Panc1 (cell line): ENCODE results near the gene RSAD1. TPM values are rescaled to one million over a fixed set of nuclear protein-coding genes. Genes with fewer than 3 reads are reported as not detected.

ENCODE experiments used
- ATAC-seq: fragments of 200-7000 bp; cut with Tn5 transposase; 2 replicates; pipeline ENCODE4 v1.9.1; 2020; ENCODE audit warnings: mild to moderate bottlenecking, moderate library complexity
- BruUV-seq: library from RNA; stranded (reverse); fragments of 400-500 nt; replicated peaks from 2 replicates; lab custom pipeline; 2021; lab: Mats Ljungman, UMichigan
- CTCF ChIA-PET: fragments of 300-600 bp; sonication (Branson Sonifier 250); formaldehyde crosslinking; loops from one replicate; lab custom pipeline; 2022; ENCODE audit warnings: antibody characterized with exemption; lab: Charles Lee
- POLR2A ChIA-PET: fragments of 300-600 bp; sonication (Branson Sonifier 250); formaldehyde crosslinking; loops from one replicate; lab custom pipeline; 2022; ENCODE audit warnings: antibody characterized with exemption; lab: Charles Lee
- DNase-seq: peaks from one replicate; pipeline ENCODE4 v3.0.0-alpha.2; 2010; ENCODE audit warnings: low read depth, low spot score
- H3K27ac ChIP-seq: 2 replicates; pipeline ENCODE4 v1.5.1; 2011; ENCODE audit warnings: mild to moderate bottlenecking, low read length, inconsistent platforms
- H3K27me3 ChIP-seq: fragments of 200-500 bp; sonication (Bioruptor generic); 2 replicates; pipeline ENCODE4 v1.6.0; 2014; ENCODE audit warnings: low read length, inconsistent platforms; ENCODE audit not compliant: control insufficient read depth, insufficient read depth
- H3K36me3 ChIP-seq: fragments of 200-500 bp; sonication (Bioruptor generic); 2 replicates; pipeline ENCODE4 v1.5.1; 2014; ENCODE audit warnings: inconsistent platforms, mild to moderate bottlenecking, low read length, moderate library complexity; ENCODE audit not compliant: control insufficient read depth, insufficient read depth
- H3K4me1 ChIP-seq: 2 replicates; pipeline ENCODE4 v1.5.1; 2011; ENCODE audit warnings: inconsistent platforms, mild to moderate bottlenecking, low read length, moderate library complexity; ENCODE audit not compliant: control insufficient read depth, insufficient read depth
- H3K4me3 ChIP-seq, 2 experiments: 2 replicates each; pipeline ENCODE4 v1.5.1; 2011 to 2012; ENCODE audit warnings: low read depth in 2 of 2, low read length in 2 of 2, mild to moderate bottlenecking in 2 of 2, inconsistent platforms in 1 of 2, moderate library complexity in 1 of 2
- H3K9me3 ChIP-seq: fragments of 200-500 bp; sonication (Bioruptor generic); 2 replicates; pipeline ENCODE4 v1.5.1; 2014; ENCODE audit warnings: low read depth, mild to moderate bottlenecking, inconsistent platforms, low read length, moderate library complexity; ENCODE audit not compliant: control insufficient read depth, insufficient read depth
- POLR2AphosphoS5 ChIP-seq: IDR thresholded peaks from 2 replicates; pipeline ENCODE4 v1.6.1; 2012; ENCODE audit warnings: mild to moderate bottlenecking, low read depth, low read length, moderate library complexity
- SIN3A ChIP-seq: IDR thresholded peaks from 2 replicates; pipeline ENCODE4 v1.6.1; 2012; ENCODE audit warnings: low read depth, mild to moderate bottlenecking, low read length, moderate library complexity, borderline replicate concordance; ENCODE audit not compliant: insufficient read depth
- TCF7L2 ChIP-seq: IDR thresholded peaks from 2 replicates; pipeline ENCODE4 v1.6.1; 2011; ENCODE audit warnings: mild to moderate bottlenecking, low read depth, low read length, inconsistent platforms
- in situ Hi-C: cut with HindIII; loops from 2 replicates; pipeline ENCODE4 v1.10.0; 2016; ENCODE audit warnings: low sequenced_read_pairs, low pct_unique_long_range_greater_than_20kb
- intact Hi-C: fragments of 100-400 bp; cut with micrococcal nuclease; formaldehyde crosslinking; loops from one replicate; pipeline ENCODE4 v1.10.0; 2022; ENCODE audit not compliant: unreplicated experiment
- total RNA-seq: library from RNA; stranded (reverse); gene quantifications from one replicate; pipeline ENCODE4 v1.2.1, GENCODE V29; 2021; ENCODE audit not compliant: unreplicated experiment
- TF ChIP-seq, protein P1 (sequence below): fragments of 450-650 bp; IDR thresholded peaks from 2 replicates; pipeline ENCODE4 v1.5.1; 2017; ENCODE audit warnings: mild to moderate bottlenecking
- TF ChIP-seq, protein P2 (sequence below), 2 experiments: IDR thresholded peaks; 2 replicates each; pipeline ENCODE4 v1.6.1; 2011 to 2012; ENCODE audit warnings: low read depth in 2 of 2, control low read depth in 1 of 2, low read length in 1 of 2, mild to moderate bottlenecking in 1 of 2, moderate library complexity in 1 of 2; ENCODE audit not compliant: insufficient read depth in 1 of 2

The RSAD1 gene
- total RNA-seq, 1 experiment from 2014 or later: 40.2 TPM

DNA sequence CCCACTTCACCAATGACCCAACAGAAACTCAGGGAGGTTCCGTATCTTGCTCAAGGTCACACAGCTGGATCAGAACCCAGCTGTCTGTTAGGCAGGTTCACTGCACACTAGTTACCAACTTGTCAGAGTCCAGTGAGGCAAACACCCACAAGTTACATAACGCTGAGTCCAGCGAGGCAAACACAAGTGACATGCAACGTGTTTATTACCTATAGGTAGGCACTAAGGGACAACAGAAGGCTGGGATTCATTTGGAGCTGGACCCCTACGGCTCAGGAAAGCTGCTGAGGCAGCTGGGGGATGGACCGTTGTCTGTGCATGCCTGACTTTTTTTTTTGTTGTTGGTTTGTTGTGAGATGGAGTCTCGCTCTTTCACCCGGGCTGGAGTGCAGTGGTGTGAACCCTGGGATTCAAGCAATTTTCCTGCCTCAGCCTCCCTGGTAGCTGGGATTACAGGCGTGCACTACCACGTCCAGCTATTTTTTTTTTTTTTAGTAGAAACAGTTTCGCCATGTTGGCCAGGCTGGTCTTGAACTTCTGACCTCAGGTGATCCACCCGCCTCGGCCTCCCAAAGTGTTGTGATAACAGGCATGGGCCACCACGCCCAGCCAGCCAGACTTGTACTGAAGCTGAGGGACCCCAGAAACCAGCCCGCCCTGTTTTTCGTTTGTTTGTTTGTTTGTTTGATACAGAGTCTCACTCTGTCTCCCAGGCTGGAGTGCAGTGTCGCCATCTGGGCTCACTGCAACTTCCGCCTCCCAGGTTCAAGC lies 1.9 kb upstream of the RSAD1 start:
- Histone ChIP-seq H3K36me3 (no peaks in the 10 kb centered on the region), H3K4me1 (peaks cover 17% of the 10 kb centered on the region), H3K27ac (no peak overlapping the region), H3K4me3 (no peak overlapping the region), H3K27me3 (no peaks in the 10 kb centered on the region), H3K9me3 (no peaks in the 10 kb centered on the region)
- intact Hi-C loops: no loop called here
- TF ChIP-seq, protein P1, sequence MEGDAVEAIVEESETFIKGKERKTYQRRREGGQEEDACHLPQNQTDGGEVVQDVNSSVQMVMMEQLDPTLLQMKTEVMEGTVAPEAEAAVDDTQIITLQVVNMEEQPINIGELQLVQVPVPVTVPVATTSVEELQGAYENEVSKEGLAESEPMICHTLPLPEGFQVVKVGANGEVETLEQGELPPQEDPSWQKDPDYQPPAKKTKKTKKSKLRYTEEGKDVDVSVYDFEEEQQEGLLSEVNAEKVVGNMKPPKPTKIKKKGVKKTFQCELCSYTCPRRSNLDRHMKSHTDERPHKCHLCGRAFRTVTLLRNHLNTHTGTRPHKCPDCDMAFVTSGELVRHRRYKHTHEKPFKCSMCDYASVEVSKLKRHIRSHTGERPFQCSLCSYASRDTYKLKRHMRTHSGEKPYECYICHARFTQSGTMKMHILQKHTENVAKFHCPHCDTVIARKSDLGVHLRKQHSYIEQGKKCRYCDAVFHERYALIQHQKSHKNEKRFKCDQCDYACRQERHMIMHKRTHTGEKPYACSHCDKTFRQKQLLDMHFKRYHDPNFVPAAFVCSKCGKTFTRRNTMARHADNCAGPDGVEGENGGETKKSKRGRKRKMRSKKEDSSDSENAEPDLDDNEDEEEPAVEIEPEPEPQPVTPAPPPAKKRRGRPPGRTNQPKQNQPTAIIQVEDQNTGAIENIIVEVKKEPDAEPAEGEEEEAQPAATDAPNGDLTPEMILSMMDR: no peak
- TF ChIP-seq, protein P2, sequence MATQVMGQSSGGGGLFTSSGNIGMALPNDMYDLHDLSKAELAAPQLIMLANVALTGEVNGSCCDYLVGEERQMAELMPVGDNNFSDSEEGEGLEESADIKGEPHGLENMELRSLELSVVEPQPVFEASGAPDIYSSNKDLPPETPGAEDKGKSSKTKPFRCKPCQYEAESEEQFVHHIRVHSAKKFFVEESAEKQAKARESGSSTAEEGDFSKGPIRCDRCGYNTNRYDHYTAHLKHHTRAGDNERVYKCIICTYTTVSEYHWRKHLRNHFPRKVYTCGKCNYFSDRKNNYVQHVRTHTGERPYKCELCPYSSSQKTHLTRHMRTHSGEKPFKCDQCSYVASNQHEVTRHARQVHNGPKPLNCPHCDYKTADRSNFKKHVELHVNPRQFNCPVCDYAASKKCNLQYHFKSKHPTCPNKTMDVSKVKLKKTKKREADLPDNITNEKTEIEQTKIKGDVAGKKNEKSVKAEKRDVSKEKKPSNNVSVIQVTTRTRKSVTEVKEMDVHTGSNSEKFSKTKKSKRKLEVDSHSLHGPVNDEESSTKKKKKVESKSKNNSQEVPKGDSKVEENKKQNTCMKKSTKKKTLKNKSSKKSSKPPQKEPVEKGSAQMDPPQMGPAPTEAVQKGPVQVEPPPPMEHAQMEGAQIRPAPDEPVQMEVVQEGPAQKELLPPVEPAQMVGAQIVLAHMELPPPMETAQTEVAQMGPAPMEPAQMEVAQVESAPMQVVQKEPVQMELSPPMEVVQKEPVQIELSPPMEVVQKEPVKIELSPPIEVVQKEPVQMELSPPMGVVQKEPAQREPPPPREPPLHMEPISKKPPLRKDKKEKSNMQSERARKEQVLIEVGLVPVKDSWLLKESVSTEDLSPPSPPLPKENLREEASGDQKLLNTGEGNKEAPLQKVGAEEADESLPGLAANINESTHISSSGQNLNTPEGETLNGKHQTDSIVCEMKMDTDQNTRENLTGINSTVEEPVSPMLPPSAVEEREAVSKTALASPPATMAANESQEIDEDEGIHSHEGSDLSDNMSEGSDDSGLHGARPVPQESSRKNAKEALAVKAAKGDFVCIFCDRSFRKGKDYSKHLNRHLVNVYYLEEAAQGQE (IDR thresholded peaks at IDR 0.05; ENCODE audit: insufficient read depth in 1 of 2, low read depth in 2 of 2, low read length in 1 of 2): no peak
- no peak for TF ChIP-seq POLR2AphosphoS5
- no peak for TF ChIP-seq SIN3A
- TF ChIP-seq TCF7L2: no peak
- in situ Hi-C loops: no loop called here
- no peak for DNase-seq
- BruUV-seq: no TSS peak
- ChIA-PET CTCF (no interaction called here), POLR2A (interaction anchor here (0.7 kb wide), 1 partner anchor 140 kb away, joined by 9 read pairs; no protein-coding TSS in a partner anchor)
- ATAC-seq: no peak

DNA sequence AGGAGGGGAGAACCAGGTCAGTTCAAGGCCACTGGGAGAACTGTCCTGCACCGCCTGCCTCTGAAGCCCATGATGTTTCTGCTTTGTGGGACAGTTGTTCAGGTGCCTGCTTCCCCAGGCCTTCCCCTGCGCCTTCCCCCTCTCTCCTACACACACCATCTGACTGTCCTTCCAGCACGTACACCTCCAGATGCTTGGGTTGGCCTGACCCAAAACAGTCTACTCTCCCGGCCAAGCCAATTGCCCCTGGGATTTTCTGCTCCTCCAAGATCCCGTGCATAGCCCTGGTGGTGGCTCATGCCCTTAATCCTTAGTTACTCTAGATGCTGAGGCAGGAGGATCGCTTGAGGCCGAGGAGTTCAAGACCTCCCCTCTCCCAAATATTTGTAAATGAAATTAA lies 684 bp upstream of the RSAD1 start:
- Histone ChIP-seq H3K4me3 (peak overlapping the region; percentile 88 to 98; a peak in 3 of 4 replicates), H3K27ac (peak overlapping the region; percentile 93), H3K9me3 (no peaks in the 10 kb centered on the region), H3K36me3 (no peaks in the 10 kb centered on the region), H3K4me1 (peaks cover 30% of the 10 kb centered on the region), H3K27me3 (no peaks in the 10 kb centered on the region)
- DNase-seq (no peak), ATAC-seq (no peak)
- no TSS peak for BruUV-seq
- ChIA-PET CTCF (interaction anchor here (0.6 to 1.7 kb wide), 12 partner anchors 19 to 553 kb away, joined by 3 to 17 read pairs (median 6); partner anchors contain the start of gene LRRC59), POLR2A (interaction anchor here (0.7 kb wide), 1 partner anchor 142 kb away, joined by 11 read pairs; no protein-coding TSS in a partner anchor)
- intact Hi-C loops: no loop called here
- TF ChIP-seq, protein P2 (IDR thresholded peaks at IDR 0.05; ENCODE audit: insufficient read depth in 1 of 2, low read depth in 2 of 2, low read length in 1 of 2): no peak
- TF ChIP-seq POLR2AphosphoS5 (no peak), TCF7L2 (no peak)
- TF ChIP-seq, protein P1: no peak
- in situ Hi-C loops: no loop called here
